Measurements from ENCODE around the gene SLC25A21.
"Not testable (repeated sequence)": the region's sequence is repeated elsewhere in the genome, so short reads cannot be mapped to it uniquely, and the experiment has no call there.

SLC25A21 gene

DNA sequence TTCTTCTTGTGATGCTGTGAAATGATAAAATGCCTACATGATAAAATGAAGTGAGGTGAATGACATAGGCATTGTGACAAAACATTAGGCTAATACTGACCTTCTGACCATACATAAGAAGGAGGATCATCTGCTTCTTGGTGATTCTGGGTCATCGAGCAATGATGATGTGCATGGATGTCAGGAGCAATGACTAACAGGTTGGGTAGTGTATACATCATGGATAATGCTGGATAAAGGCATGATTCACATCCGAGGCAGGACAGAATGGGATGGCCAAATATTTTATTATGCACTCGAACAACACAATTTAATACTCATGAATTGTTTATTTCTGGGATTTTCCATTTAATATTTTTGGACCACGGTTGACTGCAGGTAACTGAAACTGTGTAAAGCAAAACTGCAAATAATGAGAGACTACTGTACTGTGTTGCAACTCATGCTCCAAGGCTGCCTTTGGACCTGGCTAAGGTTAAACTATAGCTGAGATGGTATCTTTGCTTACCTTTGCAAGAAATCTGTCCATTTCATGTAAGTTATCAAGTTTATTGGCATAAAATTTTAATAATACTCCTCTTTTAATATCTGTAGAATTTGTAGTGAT is 7.6 kb upstream of the SLC25A21 start:
- no peaks in the 10 kb centered on the region for H3K4me1 Mint-ChIP-seq
- no peaks in the 10 kb centered on the region for H3K27me3 Mint-ChIP-seq
- no peak for DNase-seq (ENCODE audit: low spot score in 2 of 2)
- no peak overlapping the region for H3K27ac Mint-ChIP-seq (ENCODE audit: low read depth)
- no peak for ATAC-seq (replicated peaks; ENCODE audit: extremely low read depth, poor library complexity, severe bottlenecking)
- no peak overlapping the region for H3K4me3 Mint-ChIP-seq
- peaks cover 17% of the 10 kb centered on the region for H3K9me3 Mint-ChIP-seq
- no peaks in the 10 kb centered on the region for H3K36me3 Mint-ChIP-seq (ENCODE audit: insufficient read depth)

DNA sequence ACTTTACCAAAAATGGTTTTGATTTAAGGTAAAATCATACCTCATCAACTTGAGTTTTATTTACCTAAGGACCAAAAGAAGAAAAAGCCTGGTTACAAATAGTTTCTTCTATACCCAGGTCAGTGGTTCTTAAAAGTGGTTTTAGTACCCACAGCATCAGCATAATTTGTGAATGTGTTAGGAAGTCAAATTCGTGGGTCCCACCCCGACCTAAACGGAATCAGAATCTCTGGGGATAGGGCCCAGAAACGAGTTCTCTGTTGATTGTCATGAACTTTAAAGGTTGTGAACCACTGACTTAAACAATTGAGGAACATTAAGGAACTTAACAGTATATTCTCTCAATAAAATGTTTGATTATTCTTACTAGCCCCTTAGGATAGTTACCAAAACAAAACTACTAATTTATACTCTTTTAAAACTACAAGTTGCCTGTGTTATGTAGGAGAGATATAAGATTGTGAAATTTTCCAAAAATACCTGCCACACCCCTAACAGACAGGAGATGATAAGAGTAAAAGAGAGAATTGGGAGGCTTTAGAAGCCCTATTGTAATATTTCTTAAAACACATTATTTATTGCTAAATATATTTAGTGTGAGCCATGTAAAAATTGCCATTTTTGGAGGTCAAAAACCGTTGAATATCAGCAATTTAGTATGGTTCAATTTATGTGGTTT is 669 bp upstream of the SLC25A21 start:
- no peaks in the 10 kb centered on the region for H3K4me1 Mint-ChIP-seq
- ATAC-seq (replicated peaks; ENCODE audit: extremely low read depth, poor library complexity, severe bottlenecking) = no peak
- H3K27ac Mint-ChIP-seq (ENCODE audit: low read depth) = no peak overlapping the region
- H3K9me3 Mint-ChIP-seq = peaks cover 13% of the 10 kb centered on the region
- H3K27me3 Mint-ChIP-seq = no peaks in the 10 kb centered on the region
- DNase-seq (ENCODE audit: low spot score in 2 of 2) = no peak
- H3K36me3 Mint-ChIP-seq (ENCODE audit: insufficient read depth) = no peaks in the 10 kb centered on the region
- H3K4me3 Mint-ChIP-seq = no peak overlapping the region

- Mint-ChIP-seq H3K27me3 (no peaks in the 10 kb centered on the region), H3K9me3 (peaks cover 8% of the 10 kb centered on the region), H3K4me3 (no peak overlapping the region), H3K4me1 (no peaks in the 10 kb centered on the region), H3K36me3 (ENCODE audit: insufficient read depth) (no peaks in the 10 kb centered on the region), H3K27ac (ENCODE audit: low read depth) (no peak overlapping the region)
- DNase-seq (ENCODE audit: low spot score in 2 of 2) = no peak
- ATAC-seq (replicated peaks; ENCODE audit: extremely low read depth, poor library complexity, severe bottlenecking) = no peak
These were observed 755 bp downstream of the SLC25A21 start for GRCh38 chr14:37171678-37172023.

- no peak for ATAC-seq (replicated peaks; ENCODE audit: extremely low read depth, poor library complexity, severe bottlenecking)
- H3K27me3 Mint-ChIP-seq = no peaks in the 10 kb centered on the region
- no peak for DNase-seq (ENCODE audit: low spot score in 2 of 2)
- H3K4me1 Mint-ChIP-seq = no peaks in the 10 kb centered on the region
- H3K36me3 Mint-ChIP-seq (ENCODE audit: insufficient read depth) = no peaks in the 10 kb centered on the region
- peaks cover 7% of the 10 kb centered on the region for H3K9me3 Mint-ChIP-seq
- no peak overlapping the region for H3K4me3 Mint-ChIP-seq
- H3K27ac Mint-ChIP-seq (ENCODE audit: low read depth) = no peak overlapping the region
These were observed 1.4 kb downstream of the SLC25A21 start for GRCh38 chr14:37170993-37171392.

DNA sequence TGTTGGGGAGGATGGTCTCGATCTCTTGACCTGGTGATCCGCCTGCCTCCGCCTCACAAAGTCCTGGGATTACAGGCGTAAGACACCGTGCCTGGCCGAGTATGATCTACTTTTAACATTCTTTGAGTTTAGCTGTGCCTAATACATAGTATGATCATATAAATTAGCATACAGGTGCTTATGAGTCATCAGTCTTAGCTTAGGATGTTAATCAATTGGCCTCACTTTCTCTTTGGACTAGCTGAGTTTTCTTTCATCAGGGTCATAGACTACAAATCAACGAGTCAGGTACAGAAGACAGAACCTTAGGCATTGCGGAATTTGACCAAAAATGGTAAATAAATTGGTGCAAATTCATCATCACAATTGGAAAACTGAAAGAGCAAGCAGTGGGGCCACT is 2.2 kb downstream of the SLC25A21 start:
- Mint-ChIP-seq H3K27ac (ENCODE audit: low read depth) (no peak overlapping the region), H3K27me3 (no peaks in the 10 kb centered on the region), H3K9me3 (peaks cover 10% of the 10 kb centered on the region), H3K36me3 (ENCODE audit: insufficient read depth) (no peaks in the 10 kb centered on the region), H3K4me1 (no peaks in the 10 kb centered on the region), H3K4me3 (no peak overlapping the region)
- ATAC-seq (replicated peaks; ENCODE audit: extremely low read depth, poor library complexity, severe bottlenecking) = no peak
- no peak for DNase-seq (ENCODE audit: low spot score in 2 of 2)

- Mint-ChIP-seq H3K9me3 (peaks cover 18% of the 10 kb centered on the region), H3K4me1 (no peaks in the 10 kb centered on the region), H3K27me3 (no peaks in the 10 kb centered on the region), H3K4me3 (no peak overlapping the region), H3K27ac (ENCODE audit: low read depth) (no peak overlapping the region), H3K36me3 (ENCODE audit: insufficient read depth) (no peaks in the 10 kb centered on the region)
- ATAC-seq (replicated peaks; ENCODE audit: extremely low read depth, poor library complexity, severe bottlenecking) (no peak), DNase-seq (ENCODE audit: low spot score in 2 of 2) (no peak)
These were observed 3.7 kb downstream of the SLC25A21 start for GRCh38 chr14:37168721-37169120.

DNA sequence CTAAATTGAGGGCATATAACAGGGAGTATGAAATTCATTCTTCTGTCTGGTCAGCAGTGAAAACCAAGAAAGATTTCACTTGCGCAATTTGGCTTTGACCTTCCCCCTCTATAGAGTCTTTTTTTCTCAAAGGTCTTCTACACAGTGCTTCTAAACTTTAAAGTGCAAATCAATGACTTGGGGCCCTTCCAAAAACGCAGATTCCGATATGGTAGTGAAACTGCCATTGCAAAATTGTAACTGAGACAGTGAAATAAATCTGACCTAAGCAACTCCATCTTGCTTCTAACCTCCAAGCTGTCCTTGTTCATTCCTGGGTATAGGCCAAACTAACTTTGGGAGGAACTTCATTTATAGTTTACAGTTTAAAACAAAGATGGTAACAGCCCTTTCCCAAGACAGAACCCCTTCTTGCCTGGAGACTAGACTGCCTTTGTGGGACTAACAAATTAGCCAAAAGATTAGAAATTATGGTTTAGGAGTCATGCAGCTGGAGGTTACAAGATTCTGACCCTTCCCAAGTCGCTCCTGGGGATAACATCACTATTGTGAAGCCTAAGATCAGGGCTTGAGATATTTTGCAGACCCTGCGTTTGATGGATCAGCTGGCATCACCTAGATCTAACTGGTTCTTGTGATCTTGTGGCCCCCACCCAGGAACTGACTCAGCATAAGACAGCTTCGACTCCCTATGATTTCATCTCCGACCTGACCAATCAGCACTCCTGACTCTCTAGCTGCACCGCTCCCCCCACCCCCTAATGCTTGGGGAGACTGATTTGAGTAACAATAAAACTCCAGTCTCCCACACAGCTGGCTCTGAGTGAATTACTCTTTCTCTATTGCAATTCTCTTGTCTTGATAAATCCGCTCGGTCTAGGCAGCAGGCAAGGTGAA is 5.0 kb downstream of the SLC25A21 start:
- no peak overlapping the region for H3K27ac Mint-ChIP-seq (ENCODE audit: low read depth)
- ATAC-seq (replicated peaks; ENCODE audit: extremely low read depth, poor library complexity, severe bottlenecking) = no peak
- H3K4me1 Mint-ChIP-seq = no peaks in the 10 kb centered on the region
- H3K9me3 Mint-ChIP-seq = peaks cover 18% of the 10 kb centered on the region
- H3K4me3 Mint-ChIP-seq = no peak overlapping the region
- no peak for DNase-seq (ENCODE audit: low spot score in 2 of 2)
- H3K27me3 Mint-ChIP-seq = no peaks in the 10 kb centered on the region
- H3K36me3 Mint-ChIP-seq (ENCODE audit: insufficient read depth) = no peaks in the 10 kb centered on the region

- Mint-ChIP-seq H3K27ac (ENCODE audit: low read depth) (no peak overlapping the region), H3K36me3 (ENCODE audit: insufficient read depth) (no peaks in the 10 kb centered on the region), H3K4me3 (no peak overlapping the region), H3K27me3 (no peaks in the 10 kb centered on the region), H3K9me3 (peaks cover 24% of the 10 kb centered on the region), H3K4me1 (no peaks in the 10 kb centered on the region)
- DNase-seq (ENCODE audit: low spot score in 2 of 2) (no peak), ATAC-seq (replicated peaks; ENCODE audit: extremely low read depth, poor library complexity, severe bottlenecking) (no peak)
These were observed 6.6 kb downstream of the SLC25A21 start for GRCh38 chr14:37165794-37166193.

GRCh38 chr14:37162307-37162706 is 10.1 kb downstream of the SLC25A21 start:
- not testable (repeated sequence) for H3K4me3 Mint-ChIP-seq; H3K36me3 Mint-ChIP-seq (ENCODE audit: insufficient read depth); ATAC-seq (replicated peaks; ENCODE audit: extremely low read depth, poor library complexity, severe bottlenecking); H3K27me3 Mint-ChIP-seq; H3K27ac Mint-ChIP-seq (ENCODE audit: low read depth); DNase-seq (ENCODE audit: low spot score in 2 of 2); H3K4me1 Mint-ChIP-seq
- H3K9me3 Mint-ChIP-seq = peaks cover 33% of the 10 kb centered on the region

DNA sequence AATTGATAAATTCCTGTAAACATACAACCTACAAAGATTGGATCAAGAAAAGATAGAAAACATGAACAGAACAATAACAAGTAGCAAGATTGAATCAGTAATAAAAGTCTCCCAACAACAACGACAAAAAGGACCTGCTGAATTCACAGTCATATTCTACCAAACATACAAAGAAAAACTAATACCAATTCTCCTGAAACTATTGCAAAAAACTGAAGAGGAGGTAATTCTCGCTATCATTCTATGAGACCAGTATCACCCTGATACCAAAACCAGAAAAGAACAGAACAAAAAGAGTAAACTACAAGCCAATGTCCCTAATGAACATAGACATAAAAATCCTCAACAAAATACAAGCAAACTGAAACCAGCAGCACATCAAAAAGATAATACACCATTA is 14.4 kb downstream of the SLC25A21 start:
- no peaks in the 10 kb centered on the region for H3K36me3 Mint-ChIP-seq (ENCODE audit: insufficient read depth)
- H3K27me3 Mint-ChIP-seq = no peaks in the 10 kb centered on the region
- no peak for DNase-seq (ENCODE audit: low spot score in 2 of 2)
- no peak overlapping the region for H3K27ac Mint-ChIP-seq (ENCODE audit: low read depth)
- H3K9me3 Mint-ChIP-seq = peaks cover 37% of the 10 kb centered on the region
- H3K4me1 Mint-ChIP-seq = no peaks in the 10 kb centered on the region
- no peak overlapping the region for H3K4me3 Mint-ChIP-seq
- no peak for ATAC-seq (replicated peaks; ENCODE audit: extremely low read depth, poor library complexity, severe bottlenecking)

GRCh38 chr14:37153483-37153882 is 18.9 kb downstream of the SLC25A21 start:
- H3K4me3 Mint-ChIP-seq = no peak overlapping the region
- DNase-seq (ENCODE audit: low spot score in 2 of 2) (no peak), ATAC-seq (replicated peaks; ENCODE audit: extremely low read depth, poor library complexity, severe bottlenecking) (no peak)
- H3K27ac Mint-ChIP-seq (ENCODE audit: low read depth) = no peak overlapping the region
- no peaks in the 10 kb centered on the region for H3K4me1 Mint-ChIP-seq
- H3K9me3 Mint-ChIP-seq = peaks cover 15% of the 10 kb centered on the region
- no peaks in the 10 kb centered on the region for H3K27me3 Mint-ChIP-seq
- H3K36me3 Mint-ChIP-seq (ENCODE audit: insufficient read depth) = no peaks in the 10 kb centered on the region

- Mint-ChIP-seq H3K36me3 (ENCODE audit: insufficient read depth) (no peaks in the 10 kb centered on the region), H3K9me3 (peaks cover 15% of the 10 kb centered on the region), H3K27ac (ENCODE audit: low read depth) (no peak overlapping the region), H3K27me3 (no peaks in the 10 kb centered on the region), H3K4me1 (no peaks in the 10 kb centered on the region), H3K4me3 (no peak overlapping the region)
- ATAC-seq (replicated peaks; ENCODE audit: extremely low read depth, poor library complexity, severe bottlenecking) (no peak), DNase-seq (ENCODE audit: low spot score in 2 of 2) (no peak)
These were observed 19.4 kb downstream of the SLC25A21 start for GRCh38 chr14:37153005-37153404.

GRCh38 chr14:37150414-37150813 is 22.0 kb downstream of the SLC25A21 start:
- ATAC-seq (replicated peaks; ENCODE audit: extremely low read depth, poor library complexity, severe bottlenecking) = no peak
- Mint-ChIP-seq H3K9me3 (peaks cover 9% of the 10 kb centered on the region), H3K4me3 (no peak overlapping the region), H3K27ac (ENCODE audit: low read depth) (no peak overlapping the region), H3K27me3 (no peaks in the 10 kb centered on the region), H3K36me3 (ENCODE audit: insufficient read depth) (no peaks in the 10 kb centered on the region), H3K4me1 (no peaks in the 10 kb centered on the region)
- DNase-seq (ENCODE audit: low spot score in 2 of 2) = no peak

Data from central memory CD8-positive, alpha-beta T cell (primary cell).